Measurements from ENCODE around the gene GRAMD1C. TPM values are rescaled to one million over a fixed set of nuclear protein-coding genes. Genes with fewer than 3 reads are reported as not detected.

The GRAMD1C gene
- polyA plus RNA-seq, 1 experiment: 0.48 TPM

DNA sequence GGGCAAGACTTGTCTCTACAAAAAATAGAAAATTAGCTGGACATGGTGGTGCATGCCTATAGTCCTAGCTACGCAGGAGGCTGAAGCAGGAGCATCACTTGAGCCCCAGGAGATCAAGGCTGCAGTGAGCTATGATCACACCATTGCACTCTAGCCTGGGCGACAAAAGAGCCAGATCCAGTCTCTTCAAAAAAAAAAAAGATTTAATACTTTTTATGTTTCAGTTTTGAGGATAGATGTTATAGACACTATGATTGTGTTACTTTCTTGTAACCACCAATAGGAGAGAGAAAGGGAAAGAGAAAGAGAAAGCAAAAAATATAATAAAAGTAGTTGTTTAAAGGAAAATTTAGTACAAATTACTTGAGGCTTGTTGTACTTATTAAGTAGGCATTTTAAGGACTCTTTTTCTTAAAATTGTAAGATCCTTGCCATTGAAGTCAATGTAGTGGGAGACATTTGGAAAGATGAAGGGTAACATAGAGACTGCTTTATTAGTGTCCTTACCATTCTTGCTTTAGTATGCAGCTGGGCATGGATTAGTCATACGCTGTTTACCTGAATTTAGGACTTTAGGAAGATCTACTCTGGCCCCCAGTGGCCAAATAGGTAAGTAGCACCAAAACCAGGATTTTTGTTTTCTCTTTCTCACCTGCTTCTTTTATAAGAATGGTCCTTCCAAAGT lies 74.1 kb downstream of the GRAMD1C start:
- CTCF ChIA-PET: interaction anchor here (0.6 to 3.5 kb wide), 8 partner anchors 10 to 177 kb away, joined by 3 to 39 read pairs (median 6); partner anchors contain the start of gene GRAMD1C
- TF ChIP-seq, protein P1, sequence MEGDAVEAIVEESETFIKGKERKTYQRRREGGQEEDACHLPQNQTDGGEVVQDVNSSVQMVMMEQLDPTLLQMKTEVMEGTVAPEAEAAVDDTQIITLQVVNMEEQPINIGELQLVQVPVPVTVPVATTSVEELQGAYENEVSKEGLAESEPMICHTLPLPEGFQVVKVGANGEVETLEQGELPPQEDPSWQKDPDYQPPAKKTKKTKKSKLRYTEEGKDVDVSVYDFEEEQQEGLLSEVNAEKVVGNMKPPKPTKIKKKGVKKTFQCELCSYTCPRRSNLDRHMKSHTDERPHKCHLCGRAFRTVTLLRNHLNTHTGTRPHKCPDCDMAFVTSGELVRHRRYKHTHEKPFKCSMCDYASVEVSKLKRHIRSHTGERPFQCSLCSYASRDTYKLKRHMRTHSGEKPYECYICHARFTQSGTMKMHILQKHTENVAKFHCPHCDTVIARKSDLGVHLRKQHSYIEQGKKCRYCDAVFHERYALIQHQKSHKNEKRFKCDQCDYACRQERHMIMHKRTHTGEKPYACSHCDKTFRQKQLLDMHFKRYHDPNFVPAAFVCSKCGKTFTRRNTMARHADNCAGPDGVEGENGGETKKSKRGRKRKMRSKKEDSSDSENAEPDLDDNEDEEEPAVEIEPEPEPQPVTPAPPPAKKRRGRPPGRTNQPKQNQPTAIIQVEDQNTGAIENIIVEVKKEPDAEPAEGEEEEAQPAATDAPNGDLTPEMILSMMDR (IDR thresholded peaks at IDR 0.05; ENCODE audit: insufficient read depth, low read depth, low read length): peak; percentile 69
- Histone ChIP-seq H3K27me3 (ENCODE audit: control insufficient read depth, insufficient read depth, low read length) (no peaks in the 10 kb centered on the region), H3K4me3 (ENCODE audit: low read depth, low read length) (no peak overlapping the region), H3K36me3 (ENCODE audit: control insufficient read depth, insufficient read depth, low read length) (no peaks in the 10 kb centered on the region)
- POLR2A ChIA-PET: no interaction called here
- DNase-seq (ENCODE audit: low read depth): no peak

DNA sequence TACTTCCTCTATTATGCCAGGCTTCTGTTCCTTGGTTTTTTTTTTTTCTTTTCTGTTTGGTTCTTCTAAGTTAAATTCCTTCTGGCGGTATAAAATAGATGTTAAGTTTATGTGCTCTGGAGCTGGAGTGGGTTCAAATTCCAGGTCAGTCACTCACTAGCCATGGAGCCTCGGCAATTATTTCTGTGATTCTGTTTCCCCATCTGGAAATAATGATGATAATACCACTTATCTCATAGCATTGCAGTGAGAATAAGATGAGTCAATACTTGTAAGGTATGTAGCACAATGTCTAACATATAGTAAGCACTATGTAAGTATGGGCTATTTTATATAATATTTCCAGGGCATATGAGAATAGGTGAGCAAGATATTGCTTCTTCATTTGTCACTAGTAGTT lies 76.1 kb downstream of the GRAMD1C start:
- ChIA-PET CTCF (interaction anchor here (1.0 to 3.5 kb wide), 7 partner anchors 15 to 179 kb away, joined by 3 to 39 read pairs (median 7); partner anchors contain the start of gene GRAMD1C), POLR2A (interaction anchor here (0.6 to 0.7 kb wide), 2 partner anchors 280 to 1673 kb away, joined by 3 read pairs; no protein-coding TSS in a partner anchor)
- H3K36me3 ChIP-seq (ENCODE audit: control insufficient read depth, insufficient read depth, low read length): no peaks in the 10 kb centered on the region
- H3K27me3 ChIP-seq (ENCODE audit: control insufficient read depth, insufficient read depth, low read length): no peaks in the 10 kb centered on the region
- peak; percentile 62 for DNase-seq (ENCODE audit: low read depth)
- TF ChIP-seq, protein P1 (IDR thresholded peaks at IDR 0.05; ENCODE audit: insufficient read depth, low read depth, low read length): no peak
- no peak overlapping the region for H3K4me3 ChIP-seq (ENCODE audit: low read depth, low read length)

DNA sequence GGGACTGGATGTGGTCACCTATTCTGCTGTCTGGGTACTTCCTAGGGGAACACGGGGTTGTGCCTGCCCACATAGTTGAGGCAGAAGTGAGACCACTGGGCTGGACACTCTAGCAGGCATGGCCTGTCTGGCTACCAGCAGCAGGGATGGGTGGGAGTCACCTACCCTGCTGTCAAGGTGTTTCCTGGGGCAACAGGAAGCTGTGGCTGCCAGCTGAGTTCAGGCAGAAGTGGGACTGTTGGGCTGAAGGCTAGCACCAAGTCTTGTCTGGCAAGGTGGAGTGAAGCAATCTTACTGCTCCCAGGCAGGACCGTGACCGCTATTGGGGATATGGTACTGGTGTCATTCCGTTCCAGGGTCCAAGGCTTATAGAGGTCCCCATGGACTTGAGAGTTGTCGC lies 89.0 kb downstream of the GRAMD1C start:
- no peaks in the 10 kb centered on the region for H3K36me3 ChIP-seq (ENCODE audit: control insufficient read depth, insufficient read depth, low read length)
- ChIA-PET POLR2A (no interaction called here), CTCF (interaction anchor here (0.6 to 2.5 kb wide), 2 partner anchors 12 to 109 kb away, joined by 3 to 7 read pairs; no protein-coding TSS in a partner anchor)
- DNase-seq (ENCODE audit: low read depth): no peak
- H3K27me3 ChIP-seq (ENCODE audit: control insufficient read depth, insufficient read depth, low read length): no peaks in the 10 kb centered on the region
- no peak overlapping the region for H3K4me3 ChIP-seq (ENCODE audit: low read depth, low read length)
- TF ChIP-seq, protein P1 (IDR thresholded peaks at IDR 0.05; ENCODE audit: insufficient read depth, low read depth, low read length): no peak

DNA sequence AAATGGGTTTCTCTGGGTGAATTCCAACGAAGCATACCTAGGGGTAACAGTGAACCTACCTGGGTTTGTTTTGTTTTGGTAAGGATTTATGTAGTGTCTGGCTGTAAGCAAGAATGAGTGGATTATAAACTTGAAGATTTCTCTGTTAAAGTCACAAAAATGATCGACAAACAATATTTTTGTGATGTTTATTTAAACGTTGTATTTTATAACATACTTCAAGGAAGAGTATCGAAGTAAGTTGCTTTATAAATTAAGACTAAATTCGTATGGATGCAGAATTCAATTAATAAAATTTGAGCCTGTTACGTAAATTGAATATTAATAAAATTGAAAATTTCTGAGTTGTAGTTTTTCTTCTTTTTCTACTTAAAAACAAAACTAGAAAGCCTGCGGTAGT lies 108.2 kb downstream of the GRAMD1C start:
- DNase-seq (ENCODE audit: low read depth): no peak
- H3K4me3 ChIP-seq (ENCODE audit: low read depth, low read length): peak overlapping the region; percentile 56
- H3K36me3 ChIP-seq (ENCODE audit: control insufficient read depth, insufficient read depth, low read length): no peaks in the 10 kb centered on the region
- CTCF ChIA-PET: no interaction called here
- POLR2A ChIA-PET: interaction anchor here (0.6 kb wide), 1 partner anchor 55 kb away, joined by 10 read pairs; no protein-coding TSS in a partner anchor
- no peaks in the 10 kb centered on the region for H3K27me3 ChIP-seq (ENCODE audit: control insufficient read depth, insufficient read depth, low read length)
- TF ChIP-seq, protein P1 (IDR thresholded peaks at IDR 0.05; ENCODE audit: insufficient read depth, low read depth, low read length): no peak

DNA sequence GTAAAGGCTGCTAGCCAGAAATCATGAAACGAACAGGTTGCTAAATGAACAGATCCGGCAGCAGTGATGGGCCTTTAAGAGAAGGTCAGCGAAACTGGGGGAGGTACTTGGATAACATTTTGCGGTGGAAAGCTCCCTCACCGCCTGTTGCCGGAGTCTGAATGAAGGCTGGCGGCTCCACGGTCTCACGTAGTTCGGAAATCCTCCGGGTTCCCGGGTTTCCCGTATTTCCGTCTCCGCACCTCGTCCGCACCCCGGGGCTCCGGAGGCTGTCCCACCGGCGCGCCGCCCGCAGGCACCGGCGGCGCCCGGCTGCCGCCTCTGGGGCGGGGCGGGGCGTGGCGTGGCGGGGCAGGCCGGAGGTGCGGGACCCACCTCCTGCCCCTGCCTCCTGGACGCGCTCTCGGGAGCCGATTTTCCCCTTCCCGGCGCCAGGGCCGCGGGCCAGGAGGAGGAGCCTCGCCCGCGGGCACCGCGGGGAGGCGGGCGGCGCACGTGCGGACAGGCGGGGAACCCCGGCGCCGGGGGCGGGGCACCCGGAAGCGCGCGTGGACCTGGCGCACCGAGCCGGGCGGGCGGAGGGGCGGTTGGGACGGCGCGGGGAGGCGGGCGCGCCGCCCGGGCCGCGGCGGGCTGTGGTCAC lies 108.9 kb downstream of the GRAMD1C start, which contains the start of gene ZDHHC23:
ZDHHC23 (plus strand) TSS at position 642 of the 643 bp plus-strand sequence. CDS start 790 bp downstream, outside the sequence.
- no peak for DNase-seq (ENCODE audit: low read depth)
- TF ChIP-seq, protein P1 (IDR thresholded peaks at IDR 0.05; ENCODE audit: insufficient read depth, low read depth, low read length): no peak

More for the DNA sequence above, 108.9 kb downstream of the GRAMD1C start, which contains the start of gene ZDHHC23:
- H3K27me3 ChIP-seq (ENCODE audit: control insufficient read depth, insufficient read depth, low read length): no peaks in the 10 kb centered on the region
- ChIA-PET POLR2A (interaction anchor here (0.6 kb wide), 1 partner anchor 56 kb away, joined by 10 read pairs; no protein-coding TSS in a partner anchor), CTCF (no interaction called here)
- no peaks in the 10 kb centered on the region for H3K36me3 ChIP-seq (ENCODE audit: control insufficient read depth, insufficient read depth, low read length)
- H3K4me3 ChIP-seq (ENCODE audit: low read depth, low read length): peak within 1 kb of the TSS; percentile 56

Data from BJ (cell line).